GM12865 (cell line): ENCODE measurements around the gene FOXP2.

Experiments used
- DNase-seq: peaks from one replicate; pipeline ENCODE4 v3.0.0; 2010; ENCODE audit warnings: low read depth
- H3K4me3 ChIP-seq: 2 replicates; pipeline ENCODE4 v1.5.1; 2011; ENCODE audit warnings: mild to moderate bottlenecking, low read depth, low read length, control low read depth
- TF ChIP-seq, protein P1 (sequence below): IDR thresholded peaks from 2 replicates; pipeline ENCODE4 v1.5.1; 2011; ENCODE audit warnings: low read length, control low read depth, low read depth, inconsistent platforms; ENCODE audit not compliant: insufficient read depth; ENCODE audit errors: missing control alignments

FOXP2 gene

DNA sequence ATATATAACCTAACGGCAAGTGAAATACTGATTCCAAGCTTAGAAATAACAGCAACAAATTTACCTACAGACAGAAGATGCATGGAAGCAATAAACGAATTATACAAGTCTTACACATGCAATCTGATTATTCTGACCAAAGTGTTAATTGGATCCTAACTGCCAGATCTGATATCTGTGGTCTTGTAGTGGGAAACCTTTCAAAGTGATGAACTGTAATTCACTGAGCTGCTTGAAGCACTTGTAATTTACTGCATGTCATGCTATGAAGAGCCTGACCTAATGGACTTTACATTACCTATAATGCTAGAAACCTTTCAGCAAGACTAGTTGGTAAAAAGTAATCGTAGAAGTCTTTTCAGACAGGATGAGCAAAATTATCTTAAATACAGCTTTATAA lies 205.6 kb downstream of the FOXP2 start:
- TF ChIP-seq, protein P1, sequence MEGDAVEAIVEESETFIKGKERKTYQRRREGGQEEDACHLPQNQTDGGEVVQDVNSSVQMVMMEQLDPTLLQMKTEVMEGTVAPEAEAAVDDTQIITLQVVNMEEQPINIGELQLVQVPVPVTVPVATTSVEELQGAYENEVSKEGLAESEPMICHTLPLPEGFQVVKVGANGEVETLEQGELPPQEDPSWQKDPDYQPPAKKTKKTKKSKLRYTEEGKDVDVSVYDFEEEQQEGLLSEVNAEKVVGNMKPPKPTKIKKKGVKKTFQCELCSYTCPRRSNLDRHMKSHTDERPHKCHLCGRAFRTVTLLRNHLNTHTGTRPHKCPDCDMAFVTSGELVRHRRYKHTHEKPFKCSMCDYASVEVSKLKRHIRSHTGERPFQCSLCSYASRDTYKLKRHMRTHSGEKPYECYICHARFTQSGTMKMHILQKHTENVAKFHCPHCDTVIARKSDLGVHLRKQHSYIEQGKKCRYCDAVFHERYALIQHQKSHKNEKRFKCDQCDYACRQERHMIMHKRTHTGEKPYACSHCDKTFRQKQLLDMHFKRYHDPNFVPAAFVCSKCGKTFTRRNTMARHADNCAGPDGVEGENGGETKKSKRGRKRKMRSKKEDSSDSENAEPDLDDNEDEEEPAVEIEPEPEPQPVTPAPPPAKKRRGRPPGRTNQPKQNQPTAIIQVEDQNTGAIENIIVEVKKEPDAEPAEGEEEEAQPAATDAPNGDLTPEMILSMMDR = no peak
- no peak for DNase-seq
- no peak overlapping the region for H3K4me3 ChIP-seq

GRCh38 chr7:114622221-114622620 lies 207.6 kb downstream of the FOXP2 start:
- no peak for DNase-seq
- TF ChIP-seq, protein P1 = no peak
- H3K4me3 ChIP-seq = no peak overlapping the region

DNA sequence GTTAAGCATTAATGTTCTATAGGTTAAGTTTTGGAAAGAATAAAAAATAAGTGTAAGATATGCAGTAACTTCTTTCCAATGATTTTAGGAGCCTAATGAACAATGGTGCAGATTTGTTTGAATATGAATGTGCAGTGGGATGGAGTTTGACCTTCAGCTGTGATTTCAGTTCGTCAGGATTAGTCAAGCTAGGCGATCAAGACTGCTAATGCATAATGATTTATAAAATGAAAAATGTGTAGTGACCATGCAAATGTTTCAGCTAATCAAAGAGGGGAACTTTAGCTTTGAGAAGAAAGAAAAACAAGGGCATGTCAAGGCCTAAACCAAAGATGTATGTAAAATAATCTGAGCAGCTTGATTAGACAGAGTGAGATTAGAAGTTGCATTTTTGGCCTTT lies 208.5 kb downstream of the FOXP2 start:
- DNase-seq = no peak
- no peak overlapping the region for H3K4me3 ChIP-seq
- TF ChIP-seq, protein P1 = no peak

GRCh38 chr7:114627231-114627630 lies 212.6 kb downstream of the FOXP2 start:
- no peak overlapping the region for H3K4me3 ChIP-seq
- TF ChIP-seq, protein P1 = no peak
- no peak for DNase-seq

DNA sequence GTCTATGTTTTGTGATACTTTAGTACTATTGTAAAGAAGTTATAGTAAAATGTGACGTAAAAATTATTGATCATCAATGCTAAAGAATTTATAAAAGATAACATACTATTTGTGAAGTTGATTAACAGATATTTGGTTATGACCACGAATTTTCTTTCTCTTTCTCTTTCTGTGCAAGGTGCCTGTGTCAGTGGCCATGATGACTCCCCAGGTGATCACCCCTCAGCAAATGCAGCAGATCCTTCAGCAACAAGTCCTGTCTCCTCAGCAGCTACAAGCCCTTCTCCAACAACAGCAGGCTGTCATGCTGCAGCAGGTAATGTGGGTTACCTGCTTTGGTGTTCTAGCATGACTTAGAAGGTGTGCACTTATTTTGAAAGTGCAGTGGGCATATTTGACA lies 213.7 kb downstream of the FOXP2 start:
- TF ChIP-seq, protein P1 = no peak
- DNase-seq = peak; percentile 40
- peak overlapping the region; percentile 40 for H3K4me3 ChIP-seq

- H3K4me3 ChIP-seq = no peak overlapping the region
- no peak for DNase-seq
- TF ChIP-seq, protein P1 = no peak
Observed at GRCh38 chr7:114629762-114630161, 215.1 kb downstream of the FOXP2 start.

GRCh38 chr7:114630201-114630990 lies 215.8 kb downstream of the FOXP2 start:
- no peak overlapping the region for H3K4me3 ChIP-seq
- TF ChIP-seq, protein P1 = no peak

More at GRCh38 chr7:114630201-114630990, 215.8 kb downstream of the FOXP2 start:
- DNase-seq = peak; percentile 26
